H1 (cell line): ENCODE data around the gene OR11L1.

Experiments used
- BRCA1 ChIP-seq: IDR thresholded peaks from 2 replicates; pipeline ENCODE4 v1.6.1; 2012; ENCODE audit warnings: low read depth, low read length, improper control_type of control experiment
- EZH2 ChIP-seq: fragments of 200-600 bp; sonication (generic); IDR thresholded peaks from 2 replicates; pipeline ENCODE4 v1.7.1; 2012; ENCODE audit warnings: low read depth, mild to moderate bottlenecking, moderate library complexity, low read length, inconsistent platforms; ENCODE audit not compliant: severe bottlenecking
- FOSL1 ChIP-seq: IDR thresholded peaks from 2 replicates; pipeline ENCODE4 v1.6.1; 2011; ENCODE audit warnings: mild to moderate bottlenecking, low read depth, low read length, moderate library complexity; ENCODE audit not compliant: insufficient read depth
- MAX ChIP-seq: IDR thresholded peaks from 2 replicates; pipeline ENCODE4 v1.6.1; 2012; ENCODE audit warnings: inconsistent platforms
- POLR2A ChIP-seq, 2 experiments: IDR thresholded peaks; 1 replicate in 1 of 2; 2 replicates in 1 of 2; pipeline ENCODE4 v1.6.1; 2011; ENCODE audit warnings: low read depth in 2 of 2, low read length in 2 of 2, mild to moderate bottlenecking in 2 of 2; ENCODE audit errors: control extremely low read depth in 1 of 2
- ZNF274 ChIP-seq: IDR thresholded peaks from 2 replicates; pipeline ENCODE4 v1.7.0; 2012; ENCODE audit warnings: low read length, borderline replicate concordance; ENCODE audit errors: extremely low read depth

GRCh38 chr1:247812637-247813036 lies 29.1 kb downstream of the OR11L1 start:
- TF ChIP-seq EZH2 = no peak
- no peak for TF ChIP-seq POLR2A (IDR thresholded peaks at IDR 0.05; ENCODE audit: control extremely low read depth in 1 of 2, low read depth in 2 of 2, low read length in 2 of 2)
- TF ChIP-seq MAX = no peak
- no peak for TF ChIP-seq ZNF274
- TF ChIP-seq BRCA1 = no peak
- no peak for TF ChIP-seq FOSL1
